Stimulated activated CD8-positive, alpha-beta memory T cell treated with anti-CD3 and anti-CD28 coated beads, Interleukin-15, amount 100 ng/mL, for 24 hours (primary cell): ENCODE data around the gene FZD1.

Experiments
- DNase-seq: peaks from one replicate; pipeline ENCODE4 v3.0.0-alpha.2; 2020; ENCODE audit warnings: low read depth

The FZD1 gene

GRCh38 chr7:91264924-91265681 lies 870 bp downstream of the FZD1 start:
- DNase-seq: no peak

GRCh38 chr7:91265693-91266066 lies 1.4 kb downstream of the FZD1 start:
- no peak for DNase-seq

- DNase-seq: no peak
Measured at GRCh38 chr7:91266067-91266688, 1.9 kb downstream of the FZD1 start.

- DNase-seq: no peak
Measured at GRCh38 chr7:91266689-91267090, 2.5 kb downstream of the FZD1 start.

- DNase-seq: no peak
Measured at GRCh38 chr7:91267171-91267955, 3.1 kb downstream of the FZD1 start.

GRCh38 chr7:91270372-91270771 lies 6.1 kb downstream of the FZD1 start:
- no peak for DNase-seq

- DNase-seq: no peak
Measured at GRCh38 chr7:91276909-91277308, 12.7 kb downstream of the FZD1 start.

GRCh38 chr7:91280185-91280584 lies 16.0 kb downstream of the FZD1 start:
- DNase-seq: no peak

- DNase-seq: no peak
Measured at GRCh38 chr7:91280604-91281003, 16.4 kb downstream of the FZD1 start.

GRCh38 chr7:91285696-91286355 lies 21.6 kb downstream of the FZD1 start:
- no peak for DNase-seq

GRCh38 chr7:91286432-91286831 lies 22.2 kb downstream of the FZD1 start:
- DNase-seq: no peak

GRCh38 chr7:91287371-91288084 lies 23.3 kb downstream of the FZD1 start:
- no peak for DNase-seq

- DNase-seq: no peak
Measured at GRCh38 chr7:91288208-91288824, 24.1 kb downstream of the FZD1 start.

- DNase-seq: no peak
Measured at GRCh38 chr7:91289633-91290254, 25.5 kb downstream of the FZD1 start.

GRCh38 chr7:91291302-91291701 lies 27.1 kb downstream of the FZD1 start:
- no peak for DNase-seq

GRCh38 chr7:91291902-91292301 lies 27.7 kb downstream of the FZD1 start:
- DNase-seq: no peak

GRCh38 chr7:91292506-91292905 lies 28.3 kb downstream of the FZD1 start:
- no peak for DNase-seq

- no peak for DNase-seq
Measured at GRCh38 chr7:91293136-91293535, 28.9 kb downstream of the FZD1 start.

GRCh38 chr7:91293840-91294239 lies 29.6 kb downstream of the FZD1 start:
- DNase-seq: no peak

- DNase-seq: no peak
Measured at GRCh38 chr7:91294639-91295220, 30.5 kb downstream of the FZD1 start.

GRCh38 chr7:91295576-91295975 lies 31.3 kb downstream of the FZD1 start:
- DNase-seq: no peak
